Left kidney (tissue), 2 donors: Measurements from ENCODE around the gene NDUFV3. TPM values are rescaled to one million over a fixed set of nuclear protein-coding genes. Genes with fewer than 3 reads are reported as not detected.
"Not testable (repeated sequence)": the region's sequence is repeated elsewhere in the genome, so short reads cannot be mapped to it uniquely, and the experiment has no call there.

Source experiments
- DNase-seq: peaks from one replicate; pipeline ENCODE4 v3.0.0-alpha.2; 2013
- polyA plus RNA-seq: library from polyadenylated mRNA; unstranded; fragments of 120-200 nt; gene quantifications from one replicate; pipeline ENCODE4 v1.2.1, GENCODE V29; 2013; ENCODE audit not compliant: insufficient read length

Gene NDUFV3
- polyA plus RNA-seq, 1 donor: 44.1 TPM

GRCh38 chr21:42883921-42884320 lies 9.2 kb upstream of the NDUFV3 start:
- no peak for DNase-seq

- no peak for DNase-seq
Observed at GRCh38 chr21:42887326-42887725, 5.8 kb upstream of the NDUFV3 start.

GRCh38 chr21:42892582-42892930 lies 553 bp upstream of the NDUFV3 start:
- DNase-seq: no peak

- no peak for DNase-seq
Observed at GRCh38 chr21:42900446-42900845, 7.3 kb downstream of the NDUFV3 start.

GRCh38 chr21:42903817-42904216 lies 10.7 kb downstream of the NDUFV3 start:
- DNase-seq: no peak

GRCh38 chr21:42905195-42905594 lies 12.1 kb downstream of the NDUFV3 start:
- DNase-seq: no peak

GRCh38 chr21:42906233-42906632 lies 13.1 kb downstream of the NDUFV3 start:
- no peak for DNase-seq

GRCh38 chr21:42908484-42908883 lies 15.4 kb downstream of the NDUFV3 start:
- not testable (repeated sequence) for DNase-seq

- not testable (repeated sequence) for DNase-seq
Observed at GRCh38 chr21:42911920-42912319, 18.8 kb downstream of the NDUFV3 start.

GRCh38 chr21:42913476-42913875 lies 20.4 kb downstream of the NDUFV3 start:
- DNase-seq: no peak

- DNase-seq: no peak
Observed at GRCh38 chr21:42918291-42918690, 25.2 kb downstream of the NDUFV3 start.

GRCh38 chr21:42921927-42922326 lies 28.8 kb downstream of the NDUFV3 start:
- DNase-seq: no peak

- DNase-seq: no peak
Observed at GRCh38 chr21:42922918-42923317, 29.8 kb downstream of the NDUFV3 start.

- DNase-seq: peak; percentile 83
Observed at GRCh38 chr21:42923553-42924432, 30.7 kb downstream of the NDUFV3 start.

- no peak for DNase-seq
Observed at GRCh38 chr21:42924433-42924751, 31.3 kb downstream of the NDUFV3 start.

GRCh38 chr21:42925114-42925926 lies 32.2 kb downstream of the NDUFV3 start, which contains the start of gene ERVH48-1:
Gene ERVH48-1 (minus strand): TSS chr21:42925630. CDS start chr21:42919006, 6,624 bp downstream.
- no peak for DNase-seq

GRCh38 chr21:42927474-42928200 lies 34.5 kb downstream of the NDUFV3 start:
- DNase-seq: not testable (repeated sequence)

GRCh38 chr21:42929969-42930368 lies 36.9 kb downstream of the NDUFV3 start:
- DNase-seq: no peak

- DNase-seq: no peak
Observed at GRCh38 chr21:42931560-42932235, 38.6 kb downstream of the NDUFV3 start.

- DNase-seq: not testable (repeated sequence)
Observed at GRCh38 chr21:42932378-42933136, 39.4 kb downstream of the NDUFV3 start.
